PC-9 (cell line): ENCODE results near the gene FAM120A. TPM values are rescaled to one million over a fixed set of nuclear protein-coding genes. Genes with fewer than 3 reads are reported as not detected.

Experiments
- BruUV-seq: library from RNA; stranded (reverse); fragments of 400-500 nt; replicated peaks from 2 replicates; lab custom pipeline; 2021; lab: Mats Ljungman, UMichigan
- CTCF ChIA-PET: fragments of 300-600 bp; sonication (Branson Sonifier 250); formaldehyde crosslinking; loops from one replicate; lab custom pipeline; 2022; ENCODE audit warnings: antibody characterized with exemption; lab: Charles Lee
- POLR2A ChIA-PET: fragments of 300-600 bp; sonication (Branson Sonifier 250); formaldehyde crosslinking; loops from one replicate; lab custom pipeline; 2022; ENCODE audit warnings: antibody characterized with exemption; ENCODE audit not compliant: unreplicated experiment; lab: Charles Lee
- DNase-seq, 2 experiments: peaks; one replicate each; pipeline versions ENCODE4 v3.0.0 to v3.0.0-alpha.2; 2015 to 2022; ENCODE audit warnings: mixed read lengths in 1 of 2
- H2AFZ ChIP-seq: fragments of 200-600 bp; sonication (generic); 2 replicates; pipeline ENCODE4 v1.8.1; 2017; ENCODE audit warnings: antibody characterized with exemption
- H3F3A ChIP-seq: fragments of 200-600 bp; sonication (generic); 2 replicates; pipeline ENCODE4 v1.8.1; 2017; ENCODE audit warnings: antibody characterized with exemption, mild to moderate bottlenecking, low read depth; ENCODE audit not compliant: insufficient read depth
- H3K27ac ChIP-seq: fragments of 200-600 bp; sonication (generic); 2 replicates; pipeline ENCODE4 v1.6.1; 2016; ENCODE audit warnings: mixed run types
- H3K27me3 ChIP-seq: fragments of 200-600 bp; sonication (generic); 2 replicates; pipeline ENCODE4 v1.6.1; 2016; ENCODE audit warnings: low read depth, mixed run types; ENCODE audit not compliant: insufficient read depth
- H3K36me3 ChIP-seq: fragments of 200-600 bp; sonication (generic); 2 replicates; pipeline ENCODE4 v1.6.1; 2016; ENCODE audit warnings: low read depth, mixed run types
- H3K4me1 ChIP-seq: fragments of 200-600 bp; sonication (generic); replicated peaks from 2 replicates; pipeline ENCODE4 v1.6.1; 2016; ENCODE audit warnings: mixed run types; ENCODE audit not compliant: insufficient read depth
- H3K4me2 ChIP-seq: fragments of 200-600 bp; sonication (generic); 2 replicates; pipeline ENCODE4 v1.6.1; 2017; ENCODE audit warnings: mixed run types
- H3K4me3 ChIP-seq: fragments of 200-600 bp; sonication (generic); 2 replicates; pipeline ENCODE4 v1.6.1; 2016; ENCODE audit warnings: mixed run types
- H3K79me2 ChIP-seq: fragments of 200-600 bp; sonication (generic); 2 replicates; pipeline ENCODE4 v1.6.1; 2017; ENCODE audit warnings: low read depth, mixed run types
- H3K9me2 ChIP-seq: fragments of 200-600 bp; sonication (generic); 2 replicates; pipeline ENCODE4 v1.8.1; 2017; ENCODE audit warnings: mild to moderate bottlenecking; ENCODE audit not compliant: insufficient read depth
- H3K9me3 ChIP-seq: fragments of 200-600 bp; sonication (generic); 2 replicates; pipeline ENCODE4 v1.8.1; 2016; ENCODE audit warnings: low read depth; ENCODE audit not compliant: insufficient read depth
- H4K20me1 ChIP-seq: fragments of 200-600 bp; sonication (generic); 2 replicates; pipeline ENCODE4 v1.8.1; 2017; ENCODE audit not compliant: insufficient read depth
- CTCF ChIP-seq: fragments of 200-600 bp; sonication (generic); conservative IDR thresholded peaks from 2 replicates; pipeline ENCODE4 v1.6.1; 2017; ENCODE audit warnings: mixed run types, antibody characterized with exemption, mild to moderate bottlenecking, moderate library complexity
- EZH2 ChIP-seq: fragments of 200-600 bp; sonication (generic); IDR thresholded peaks from 2 replicates; pipeline ENCODE4 v1.8.0; 2017; ENCODE audit warnings: antibody characterized with exemption, low read depth
- intact Hi-C: fragments of 100-400 bp; cut with micrococcal nuclease; formaldehyde crosslinking; loops from one replicate; pipeline ENCODE4 v1.10.0; 2022; ENCODE audit not compliant: unreplicated experiment
- total RNA-seq: library from RNA; stranded (reverse); gene quantifications from 2 replicates; pipeline ENCODE4 v1.2.3, GENCODE V29; 2021

Gene FAM120A
- total RNA-seq, 1 experiment from 2014 or later = 171 TPM

- CTCF ChIA-PET = no interaction called here
- Histone ChIP-seq H3K79me2 (peaks cover 24% of the 10 kb centered on the region; the same call in 1 of the 2 replicates), H3K9me2 (no peaks in the 10 kb centered on the region), H3K36me3 (peaks cover 26% of the 10 kb centered on the region), H4K20me1 (peaks cover 25% of the 10 kb centered on the region), H2AFZ (no peak overlapping the region), H3K27ac (no peak overlapping the region), H3K4me1 (no peaks in the 10 kb centered on the region), H3K9me3 (no peaks in the 10 kb centered on the region), H3K4me2 (no peak overlapping the region), H3K4me3 (no peak overlapping the region), H3K27me3 (no peaks in the 10 kb centered on the region), H3F3A (0 out of 2 replicates have a peak, but pooled peaks cover 4% of the 10 kb centered on the region)
- TF ChIP-seq CTCF (no peak), EZH2 (no peak)
- no peak for DNase-seq
- POLR2A ChIA-PET = no interaction called here
- intact Hi-C loops = no loop called here
- BruUV-seq = no TSS peak
These were observed 72.1 kb downstream of the FAM120A start for GRCh38 chr9:93523518-93524144.

- Histone ChIP-seq H4K20me1 (peaks cover 25% of the 10 kb centered on the region), H3K9me2 (no peaks in the 10 kb centered on the region), H3K79me2 (peaks cover 24% of the 10 kb centered on the region; the same call in 1 of the 2 replicates), H3F3A (0 out of 2 replicates have a peak, but pooled peaks cover 4% of the 10 kb centered on the region), H3K27me3 (no peaks in the 10 kb centered on the region), H2AFZ (no peak overlapping the region), H3K4me1 (no peaks in the 10 kb centered on the region), H3K36me3 (peaks cover 22% of the 10 kb centered on the region), H3K4me3 (no peak overlapping the region), H3K9me3 (no peaks in the 10 kb centered on the region), H3K27ac (no peak overlapping the region), H3K4me2 (no peak overlapping the region)
- TF ChIP-seq CTCF = no peak
- TF ChIP-seq EZH2 = no peak
- ChIA-PET POLR2A (no interaction called here), CTCF (no interaction called here)
- no TSS peak for BruUV-seq
- no peak for DNase-seq
- intact Hi-C loops = no loop called here
These were observed 74.0 kb downstream of the FAM120A start for GRCh38 chr9:93525476-93525875.

- no peak for TF ChIP-seq EZH2
- TF ChIP-seq CTCF = no peak
- DNase-seq = no peak
- intact Hi-C loops = no loop called here
- no peaks in the 10 kb centered on the region for H3K4me1 ChIP-seq
- peaks cover 9% of the 10 kb centered on the region; the same call in 1 of the 2 replicates for H4K20me1 ChIP-seq
- H3K79me2 ChIP-seq = no peaks in the 10 kb centered on the region
- POLR2A ChIA-PET = interaction anchor here (0.5 kb wide), 1 partner anchor 11 kb away, joined by 3 read pairs; no protein-coding TSS in a partner anchor
- H3K9me2 ChIP-seq = no peaks in the 10 kb centered on the region
- H3F3A ChIP-seq = no peaks in the 10 kb centered on the region; the same call in 1 of the 2 replicates
- CTCF ChIA-PET = no interaction called here
- 0 out of 2 replicates have a peak, but pooled peaks cover 19% of the 10 kb centered on the region for H3K36me3 ChIP-seq
- H3K27me3 ChIP-seq = no peaks in the 10 kb centered on the region
- no peak overlapping the region for H3K4me2 ChIP-seq
- H2AFZ ChIP-seq = no peak overlapping the region
- no peak overlapping the region for H3K4me3 ChIP-seq
- no peaks in the 10 kb centered on the region for H3K9me3 ChIP-seq
- BruUV-seq = no TSS peak
- no peak overlapping the region for H3K27ac ChIP-seq
These were observed 79.9 kb downstream of the FAM120A start for GRCh38 chr9:93531374-93531773.
